Measurements from ENCODE around the gene CCNL2. TPM values are rescaled to one million over a fixed set of nuclear protein-coding genes. Genes with fewer than 3 reads are reported as not detected.

The CCNL2 gene
- total and polyA plus RNA-seq, 2 of the 13 experiments (the other 11 are each of a cell fraction or from before 2014, with no cell fraction given) = 105 to 340 TPM

- TF ChIP-seq TRAFD1 (CRISPR knock-in tag; IDR thresholded peaks at IDR 0.05; ENCODE audit: borderline replicate concordance) (no peak), ZNF678 (CRISPR knock-in tag; IDR thresholded peaks at IDR 0.05) (peak; percentile 70; the same call in 1 of the 2 replicates), RNF2 (conservative IDR thresholded peaks at IDR 0.05; ENCODE audit: low read depth) (no peak), ZNF737 (CRISPR knock-in tag; IDR thresholded peaks at IDR 0.05; ENCODE audit: borderline replicate concordance) (no peak), ZSCAN9 (CRISPR knock-in tag; IDR thresholded peaks at IDR 0.05; ENCODE audit: borderline replicate concordance) (peak; percentile 43; the same call in 1 of the 2 replicates), ATAD3A (CRISPR knock-in tag; IDR thresholded peaks at IDR 0.05) (no peak), HIC2 (CRISPR knock-in tag; IDR thresholded peaks at IDR 0.05; ENCODE audit: low read depth) (peak; percentile 66), PAWR (CRISPR knock-in tag; IDR thresholded peaks at IDR 0.05; ENCODE audit: borderline replicate concordance) (no peak), HBP1 (CRISPR knock-in tag; IDR thresholded peaks at IDR 0.05; ENCODE audit: low read depth) (peak; percentile 89), ZNF407 (CRISPR knock-in tag; IDR thresholded peaks at IDR 0.05; ENCODE audit: not compliant biosample characterization) (no peak), ZKSCAN1 (IDR thresholded peaks at IDR 0.05; ENCODE audit: low read length) (no peak), ZSCAN12 (CRISPR knock-in tag; IDR thresholded peaks at IDR 0.05) (no peak), CBX5 (CRISPR knock-in tag; IDR thresholded peaks at IDR 0.05; ENCODE audit: borderline replicate concordance) (peak; percentile 94; the same call in 1 of the 2 replicates), TMF1 (CRISPR knock-in tag; IDR thresholded peaks at IDR 0.05; ENCODE audit: low read depth) (peak; percentile 81; the same call in 1 of the 2 replicates), SMC3 (IDR thresholded peaks at IDR 0.05; ENCODE audit: low read length) (no peak), ZNF7 (CRISPR knock-in tag; IDR thresholded peaks at IDR 0.05) (no peak)
These were observed 7.9 kb upstream of the CCNL2 start, which contains the start of gene MRPL20 (continued) for GRCh38 chr1:1406821-1407635.
